ENCODE results near the gene ANKRD34A. TPM values are rescaled to one million over a fixed set of nuclear protein-coding genes. Genes with fewer than 3 reads are reported as not detected.

ANKRD34A gene
- total RNA-seq, 1 experiment from 2014 or later: 0.50 TPM

- Histone ChIP-seq H3K27me3 (ENCODE audit: insufficient read depth, low read depth) (no peaks in the 10 kb centered on the region), H3K4me2 (peak overlapping the region; percentile 98), H4K20me1 (ENCODE audit: insufficient read depth) (no peaks in the 10 kb centered on the region; the same call in 1 of the 2 replicates), H3K9me3 (ENCODE audit: insufficient read depth, low read depth) (no peaks in the 10 kb centered on the region), H3K4me1 (replicated peaks; ENCODE audit: insufficient read depth) (peaks cover 11% of the 10 kb centered on the region), H3K4me3 (peak overlapping the region; percentile 80), H3K27ac (peak overlapping the region; percentile 64), H3F3A (ENCODE audit: insufficient read depth, low read depth) (peaks cover 47% of the 10 kb centered on the region), H3K79me2 (ENCODE audit: low read depth) (peaks cover 10% of the 10 kb centered on the region), H3K9me2 (ENCODE audit: insufficient read depth) (no peaks in the 10 kb centered on the region), H3K36me3 (ENCODE audit: low read depth) (peaks cover 15% of the 10 kb centered on the region; the same call in 1 of the 2 replicates), H2AFZ (peak overlapping the region; percentile 96)
- CTCF ChIA-PET: interaction anchor here (0.6 to 1.2 kb wide), 5 partner anchors 10 to 93 kb away, joined by 3 to 5 read pairs (median 3); partner anchors contain the start of genes ITGA10 and PIAS3
- POLR2A ChIA-PET (ENCODE audit: unreplicated experiment): interaction anchor here (0.6 to 1.1 kb wide), 4 partner anchors 8 to 138 kb away, joined by 3 to 6 read pairs (median 5); partner anchors contain the start of genes LIX1L, PIAS3 and RBM8A
- intact Hi-C loops (cut with micrococcal nuclease; ENCODE audit: unreplicated experiment): loop anchor here (1.0 to 5.0 kb wide), 4 partner anchors 27 to 93 kb away; partner anchors contain the start of gene PIAS3
- no TSS peak for BruUV-seq (replicated peaks)
- TF ChIP-seq CTCF (conservative IDR thresholded peaks at IDR 0.05) (no peak), EZH2 (IDR thresholded peaks at IDR 0.05; ENCODE audit: low read depth) (no peak)
- peak; percentile 67 to 82 for DNase-seq
These were observed 45.1 kb downstream of the ANKRD34A start for GRCh38 chr1:145918992-145919939.

DNA sequence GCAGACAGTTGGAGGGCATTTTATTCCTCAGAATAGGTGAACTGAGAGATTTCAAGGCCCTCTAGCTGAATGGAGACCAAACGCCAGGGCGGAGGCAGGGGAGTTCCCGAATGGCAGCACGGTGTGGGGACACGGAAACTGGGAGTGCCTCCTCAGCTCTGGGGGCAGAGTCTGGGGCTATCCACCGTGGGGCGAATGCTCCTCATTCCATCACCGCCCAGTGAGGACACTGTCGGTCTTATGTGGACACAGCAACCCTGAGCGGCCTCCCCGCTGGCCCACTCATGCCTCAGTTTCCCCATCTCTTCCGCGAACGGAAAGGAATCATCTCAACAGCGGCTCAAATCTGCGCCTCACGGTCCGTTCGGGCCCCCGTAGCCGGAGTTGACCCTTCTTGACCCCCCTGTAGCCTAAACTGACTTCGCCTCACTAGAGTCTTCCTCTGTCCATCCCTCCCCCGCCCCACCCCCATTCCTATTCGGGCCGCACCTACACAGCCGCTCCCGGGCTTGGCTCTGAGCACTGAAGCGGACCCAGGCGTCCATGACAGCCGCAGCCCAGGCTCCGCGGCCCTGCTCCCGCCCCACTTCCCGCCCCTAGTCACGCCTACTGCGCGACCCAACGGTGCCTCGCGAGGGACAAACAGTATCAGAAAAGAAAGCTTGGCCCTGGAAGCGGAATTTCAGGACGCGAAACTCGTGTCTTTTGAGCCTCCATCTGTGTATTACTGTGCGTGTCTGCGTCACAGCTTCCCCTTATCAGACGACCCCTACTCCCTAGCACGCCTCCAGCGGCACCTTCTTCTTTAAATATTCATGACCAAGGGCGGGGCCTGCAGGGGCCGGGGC is 46.0 kb downstream of the ANKRD34A start, which contains the start of gene PEX11B:
Gene PEX11B (minus strand): TSS at position 574 of the 848 bp plus-strand sequence. CDS start 29 bp downstream, at position 545.
- BruUV-seq (replicated peaks): TSS peak; percentile 0
- intact Hi-C loops (cut with micrococcal nuclease; ENCODE audit: unreplicated experiment): loop anchor here (2.0 to 5.0 kb wide), 3 partner anchors 59 to 94 kb away; partner anchors contain the start of gene PIAS3
- Histone ChIP-seq H3K4me3 (peak within 1 kb of the TSS; percentile 80), H3K79me2 (ENCODE audit: low read depth) (peaks cover 10% of the 10 kb centered on the region), H3K27ac (peak within 1 kb of the TSS; percentile 64), H3K4me1 (replicated peaks; ENCODE audit: insufficient read depth) (peaks cover 11% of the 10 kb centered on the region), H3F3A (ENCODE audit: insufficient read depth, low read depth) (peaks cover 44% of the 10 kb centered on the region), H2AFZ (peak within 1 kb of the TSS; percentile 96), H3K27me3 (ENCODE audit: insufficient read depth, low read depth) (no peaks in the 10 kb centered on the region), H3K9me2 (ENCODE audit: insufficient read depth) (no peaks in the 10 kb centered on the region), H4K20me1 (ENCODE audit: insufficient read depth) (no peaks in the 10 kb centered on the region; the same call in 1 of the 2 replicates), H3K9me3 (ENCODE audit: insufficient read depth, low read depth) (no peaks in the 10 kb centered on the region), H3K36me3 (ENCODE audit: low read depth) (peaks cover 13% of the 10 kb centered on the region; the same call in 1 of the 2 replicates), H3K4me2 (peak within 1 kb of the TSS; percentile 98)
- TF ChIP-seq CTCF (conservative IDR thresholded peaks at IDR 0.05) (no peak), EZH2 (IDR thresholded peaks at IDR 0.05; ENCODE audit: low read depth) (no peak)
- DNase-seq: peak; percentile 66 to 83
- CTCF ChIA-PET: interaction anchor here (0.6 to 1.2 kb wide), 5 partner anchors 11 to 94 kb away, joined by 3 to 8 read pairs (median 4); partner anchors contain the start of gene PIAS3
- POLR2A ChIA-PET (ENCODE audit: unreplicated experiment): interaction anchor here (0.6 to 1.1 kb wide), 4 partner anchors 9 to 137 kb away, joined by 3 to 6 read pairs (median 5); partner anchors contain the start of genes LIX1L, PIAS3 and RBM8A

Measured in PC-9 (cell line).